GM19193 (cell line): Measurements from ENCODE around the gene ITGAX.

Experiments used
- POLR2A ChIP-seq: IDR thresholded peaks from 4 replicates; pipeline ENCODE4 v1.6.1; 2011; ENCODE audit not compliant: insufficient read depth, insufficient read length; ENCODE audit errors: extremely low read depth

Gene ITGAX

DNA sequence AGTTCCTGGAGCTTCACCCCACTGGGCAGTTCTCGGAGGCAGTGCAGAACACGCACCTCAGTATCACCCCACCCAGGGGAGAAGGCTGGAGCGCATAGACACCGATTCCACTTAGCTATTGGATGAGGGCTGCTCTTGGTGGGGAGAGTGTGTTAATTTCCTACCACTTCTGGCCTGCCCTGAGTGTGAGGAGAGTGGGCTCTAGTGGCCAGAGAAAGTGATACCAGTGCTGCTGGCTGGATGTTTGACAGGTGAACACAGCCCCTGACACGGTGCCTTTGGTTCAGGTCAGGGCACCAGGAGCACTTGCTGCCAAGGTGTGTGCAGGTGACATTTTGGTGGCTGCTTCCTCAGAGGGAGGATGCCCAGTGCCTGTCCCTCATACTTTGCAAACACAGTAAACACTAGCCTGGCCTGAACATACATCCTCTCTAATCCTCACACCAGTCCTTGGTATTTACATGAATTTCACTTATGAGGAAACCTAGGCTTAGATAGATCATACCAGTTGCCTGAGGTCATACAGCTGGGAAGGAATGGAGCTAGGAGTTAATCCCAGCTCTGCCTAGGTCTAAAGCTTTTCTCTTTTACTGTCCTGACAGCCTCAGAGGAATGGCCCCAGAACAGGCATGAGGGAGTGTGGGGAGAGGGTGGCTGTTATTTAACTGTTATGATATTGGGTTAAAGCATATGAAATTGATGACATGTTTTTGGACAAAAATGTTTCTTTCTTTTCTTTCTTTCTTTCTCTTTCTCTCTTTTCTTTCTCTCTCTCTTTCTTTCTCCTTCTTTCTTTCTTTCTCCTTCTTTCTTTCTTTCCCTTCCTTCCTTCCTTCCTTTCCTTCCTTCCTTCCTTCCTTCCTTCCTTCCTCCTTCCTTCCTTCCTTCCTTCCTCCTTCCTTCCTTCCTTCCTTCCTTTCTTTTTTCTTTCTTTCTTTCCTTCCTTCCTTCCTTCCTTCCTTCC is 21.0 kb upstream of the ITGAX start:
- no peak for TF ChIP-seq POLR2A

- TF ChIP-seq POLR2A: no peak
These were observed 20.0 kb upstream of the ITGAX start for GRCh38 chr16:31334934-31335333.

GRCh38 chr16:31335431-31335830 is 19.5 kb upstream of the ITGAX start:
- no peak for TF ChIP-seq POLR2A

- no peak for TF ChIP-seq POLR2A
These were observed 10.3 kb upstream of the ITGAX start for GRCh38 chr16:31344712-31345111.

- TF ChIP-seq POLR2A: no peak
These were observed 7.5 kb upstream of the ITGAX start for GRCh38 chr16:31347445-31347844.

DNA sequence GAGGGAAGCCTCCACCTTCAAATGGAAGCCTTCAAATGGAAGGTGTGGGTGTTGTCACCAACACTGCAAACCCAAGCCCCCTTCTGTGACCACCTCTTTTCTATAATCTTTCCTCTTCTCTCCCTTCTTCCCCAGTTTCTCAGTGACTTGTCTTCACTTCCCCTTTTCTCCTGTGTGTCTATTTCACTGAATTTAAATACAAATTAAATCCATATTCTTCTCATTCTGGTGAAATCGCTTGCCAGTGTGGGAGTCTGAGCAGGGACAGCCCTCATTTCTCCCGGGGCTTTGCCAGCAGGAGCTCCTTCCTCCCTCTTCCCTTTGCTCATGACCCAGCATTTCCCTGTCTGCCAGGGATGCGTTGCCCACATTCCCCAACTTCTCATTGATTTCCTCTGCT is 6.4 kb upstream of the ITGAX start:
- TF ChIP-seq POLR2A: no peak

GRCh38 chr16:31350275-31351005 is 4.5 kb upstream of the ITGAX start:
- no peak for TF ChIP-seq POLR2A

- no peak for TF ChIP-seq POLR2A
These were observed 3.6 kb upstream of the ITGAX start for GRCh38 chr16:31351246-31351941.

- no peak for TF ChIP-seq POLR2A
These were observed 3.0 kb upstream of the ITGAX start for GRCh38 chr16:31351942-31352325.

- no peak for TF ChIP-seq POLR2A
These were observed 2.4 kb upstream of the ITGAX start for GRCh38 chr16:31352376-31353115.

GRCh38 chr16:31355431-31356100 is 590 bp downstream of the ITGAX start:
- TF ChIP-seq POLR2A: no peak

- no peak for TF ChIP-seq POLR2A
These were observed 1.8 kb downstream of the ITGAX start for GRCh38 chr16:31356566-31357323.

GRCh38 chr16:31357324-31358109 is 2.5 kb downstream of the ITGAX start:
- no peak for TF ChIP-seq POLR2A
